Astrocyte of the spinal cord (primary cell): ENCODE measurements around the gene PRR12.
A peak's percentile ranks its signal among the peaks of the same experiment; 100 is the strongest.

Source experiments
- DNase-seq: peaks from one replicate; pipeline ENCODE4 v3.0.0; 2011; ENCODE audit warnings: low read depth, low spot score
- H3K4me3 ChIP-seq: 2 replicates; pipeline ENCODE4 v1.5.1; 2011; ENCODE audit warnings: low read depth, mild to moderate bottlenecking, low read length, moderate library complexity
- in situ Hi-C: cut with HindIII; loops from 2 replicates; pipeline ENCODE4 v1.10.0; 2017; ENCODE audit warnings: low sequenced_read_pairs
- TF ChIP-seq, protein P1 (sequence below): IDR thresholded peaks from 2 replicates; pipeline ENCODE4 v1.5.1; 2012; ENCODE audit warnings: low read depth, mild to moderate bottlenecking, low read length, inconsistent platforms

PRR12 gene

GRCh38 chr19:49549045-49549444 is 41.9 kb upstream of the PRR12 start:
- TF ChIP-seq, protein P1, sequence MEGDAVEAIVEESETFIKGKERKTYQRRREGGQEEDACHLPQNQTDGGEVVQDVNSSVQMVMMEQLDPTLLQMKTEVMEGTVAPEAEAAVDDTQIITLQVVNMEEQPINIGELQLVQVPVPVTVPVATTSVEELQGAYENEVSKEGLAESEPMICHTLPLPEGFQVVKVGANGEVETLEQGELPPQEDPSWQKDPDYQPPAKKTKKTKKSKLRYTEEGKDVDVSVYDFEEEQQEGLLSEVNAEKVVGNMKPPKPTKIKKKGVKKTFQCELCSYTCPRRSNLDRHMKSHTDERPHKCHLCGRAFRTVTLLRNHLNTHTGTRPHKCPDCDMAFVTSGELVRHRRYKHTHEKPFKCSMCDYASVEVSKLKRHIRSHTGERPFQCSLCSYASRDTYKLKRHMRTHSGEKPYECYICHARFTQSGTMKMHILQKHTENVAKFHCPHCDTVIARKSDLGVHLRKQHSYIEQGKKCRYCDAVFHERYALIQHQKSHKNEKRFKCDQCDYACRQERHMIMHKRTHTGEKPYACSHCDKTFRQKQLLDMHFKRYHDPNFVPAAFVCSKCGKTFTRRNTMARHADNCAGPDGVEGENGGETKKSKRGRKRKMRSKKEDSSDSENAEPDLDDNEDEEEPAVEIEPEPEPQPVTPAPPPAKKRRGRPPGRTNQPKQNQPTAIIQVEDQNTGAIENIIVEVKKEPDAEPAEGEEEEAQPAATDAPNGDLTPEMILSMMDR, result no peak
- in situ Hi-C loops, result no loop called here
- H3K4me3 ChIP-seq, result no peak overlapping the region
- DNase-seq, result no peak

DNA sequence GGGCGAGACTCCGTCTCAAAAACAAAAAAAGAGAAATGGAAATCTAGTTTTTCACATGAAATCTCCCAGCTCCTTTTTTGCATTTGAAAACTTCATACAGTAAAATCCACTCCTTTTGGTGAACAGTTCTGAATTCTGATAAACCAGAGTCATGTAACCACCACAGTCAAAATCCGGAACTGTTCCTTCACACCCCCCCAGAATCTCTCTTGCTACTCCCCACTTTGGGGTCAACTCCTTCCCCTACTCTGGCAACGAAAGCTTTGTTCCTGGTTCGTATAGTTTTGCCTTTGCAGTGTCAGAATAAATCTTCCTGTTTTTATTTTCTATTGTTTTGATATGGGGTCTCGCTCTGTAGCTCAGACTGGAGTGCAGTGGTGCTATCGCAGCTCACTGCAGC is 39.5 kb upstream of the PRR12 start:
- no peak overlapping the region for H3K4me3 ChIP-seq
- DNase-seq, result no peak
- TF ChIP-seq, protein P1, result no peak
- in situ Hi-C loops, result no loop called here

- no peak overlapping the region for H3K4me3 ChIP-seq
- DNase-seq, result no peak
- TF ChIP-seq, protein P1, result no peak
- in situ Hi-C loops, result no loop called here
These were observed 38.2 kb upstream of the PRR12 start for GRCh38 chr19:49552749-49553148.

DNA sequence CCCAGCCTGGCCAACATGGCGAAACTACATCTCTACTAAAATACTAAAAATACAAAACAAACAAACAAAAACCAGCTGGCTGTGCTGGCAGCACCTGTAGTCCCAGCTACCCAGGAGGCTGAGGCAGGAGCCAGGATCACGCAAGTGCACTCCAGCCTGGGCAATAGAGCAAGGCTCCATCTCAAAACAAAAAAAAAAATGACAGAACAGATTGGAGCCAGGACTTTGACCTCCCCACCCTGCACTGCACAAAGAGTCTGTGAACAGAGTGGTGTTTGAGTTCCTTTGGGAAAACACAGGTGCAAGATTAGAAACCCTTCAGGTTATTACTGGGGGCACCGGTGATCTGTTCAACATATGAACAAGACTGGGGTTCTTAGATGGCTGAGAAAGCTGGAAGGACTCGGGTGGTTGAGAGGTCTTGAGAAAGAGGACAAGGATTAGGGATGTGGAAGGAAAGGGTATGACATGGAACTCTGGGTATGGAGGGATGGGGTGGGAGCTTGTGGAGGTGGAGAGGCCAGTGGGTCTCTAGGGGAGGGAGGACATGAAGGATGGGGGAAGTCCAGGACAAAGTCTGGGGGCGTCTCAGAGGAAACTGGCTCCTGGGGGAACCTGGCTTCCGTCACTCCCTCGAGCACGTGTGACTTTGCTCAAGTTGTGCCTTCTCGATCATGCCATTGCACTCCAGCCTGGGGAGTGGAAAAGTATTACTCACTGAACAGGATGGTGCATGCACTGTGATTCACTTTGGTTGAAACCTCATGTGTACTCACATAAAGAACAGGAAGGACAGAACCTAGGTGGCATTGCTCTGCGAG is 37.3 kb upstream of the PRR12 start:
- no peak overlapping the region for H3K4me3 ChIP-seq
- TF ChIP-seq, protein P1, result no peak
- peak; percentile 70 for DNase-seq
- in situ Hi-C loops, result no loop called here

DNA sequence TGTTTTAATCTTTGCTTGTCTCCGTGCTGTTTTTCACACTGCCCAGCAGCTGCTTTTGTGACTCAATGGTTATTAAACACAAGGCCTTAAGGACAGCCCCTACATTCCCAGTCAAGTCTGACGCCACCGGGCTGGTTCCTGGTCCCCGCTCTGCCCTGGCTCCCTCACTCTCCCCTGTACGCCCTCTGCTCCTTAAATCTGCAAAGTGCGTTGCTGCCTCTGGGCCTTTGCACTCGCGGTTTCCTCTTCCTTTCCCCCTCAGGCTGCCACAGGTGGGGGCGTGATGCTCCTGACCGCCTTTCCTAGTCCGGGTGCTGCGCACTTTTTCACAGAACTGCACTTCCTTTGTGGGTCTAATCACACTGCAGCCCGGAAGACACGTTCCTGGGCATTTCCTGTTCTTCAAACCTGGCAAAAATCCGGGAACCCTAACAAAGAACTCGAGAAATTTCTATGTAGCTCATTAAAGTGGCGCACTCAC is 36.2 kb upstream of the PRR12 start:
- DNase-seq, result no peak
- in situ Hi-C loops, result no loop called here
- no peak overlapping the region for H3K4me3 ChIP-seq
- TF ChIP-seq, protein P1, result no peak

DNA sequence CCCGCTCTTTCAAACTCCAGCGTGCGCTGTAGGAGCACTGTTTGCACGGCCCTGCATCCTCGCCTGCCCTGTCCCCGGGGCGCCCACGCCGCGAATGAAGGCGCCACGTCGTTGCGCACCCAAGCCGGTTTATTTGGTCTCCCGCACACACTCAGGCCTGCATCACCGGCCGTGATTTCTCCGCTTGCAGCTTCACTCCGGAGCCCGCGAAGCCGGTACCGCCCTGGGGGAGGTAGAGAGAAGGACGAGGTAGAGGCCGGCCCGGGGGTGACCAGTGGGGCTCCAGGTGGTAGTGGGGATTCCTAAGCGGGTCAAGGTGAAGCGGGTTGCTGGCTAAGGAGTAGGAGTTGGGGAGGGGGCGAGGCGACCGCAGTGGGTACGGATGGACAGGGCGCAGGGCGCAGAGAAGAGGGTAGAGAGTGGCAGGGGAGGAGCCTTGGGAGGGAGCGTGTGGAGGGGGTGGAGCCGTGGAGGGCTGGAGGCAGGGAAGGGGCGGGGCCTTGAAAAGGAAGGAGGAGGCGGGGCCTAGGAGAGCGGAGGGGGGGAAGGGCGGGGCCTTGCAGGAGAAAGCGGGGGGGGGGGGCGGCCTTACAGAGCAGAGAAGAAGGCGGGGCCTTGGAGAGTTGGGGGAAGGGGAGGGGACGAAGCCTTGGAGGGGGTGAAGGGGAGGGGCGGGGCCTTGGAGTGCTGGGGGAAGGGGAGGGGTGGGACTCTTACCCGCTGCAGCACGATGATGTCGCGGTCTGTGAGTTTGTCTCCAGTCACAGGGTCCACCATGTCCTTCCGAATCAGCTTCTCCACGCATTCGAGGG is 35.2 kb upstream of the PRR12 start:
- TF ChIP-seq, protein P1, result no peak
- no peak overlapping the region for H3K4me3 ChIP-seq

More for the DNA sequence above, 35.2 kb upstream of the PRR12 start:
- in situ Hi-C loops, result no loop called here
- peak; percentile 62 for DNase-seq
